ENCODE measurements around the gene SOX13.

DNA sequence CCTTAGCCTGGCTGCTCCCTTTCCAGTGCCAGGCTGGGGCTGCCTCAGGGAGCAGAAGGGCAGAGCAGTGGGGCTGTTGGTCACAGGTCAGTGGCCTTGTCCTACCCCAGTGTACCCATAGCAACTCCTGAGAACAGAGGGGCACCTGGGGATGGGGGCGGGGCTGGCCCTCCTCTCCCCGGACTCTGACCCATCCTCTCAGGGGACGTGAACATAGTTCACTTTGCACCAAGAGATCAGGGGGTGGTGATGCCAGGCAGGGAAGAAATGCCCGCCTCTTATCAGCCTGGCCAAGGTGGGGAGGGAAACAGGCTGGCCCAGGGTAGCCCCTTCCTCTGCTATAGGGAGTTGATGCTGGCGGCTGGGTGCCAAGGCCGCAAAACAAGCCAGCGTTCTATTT is 74.0 kb downstream of the SOX13 start:
- TF ChIP-seq POLR2AphosphoS5 (IDR thresholded peaks at IDR 0.05) (no peak), POLR2A (IDR thresholded peaks at IDR 0.05; ENCODE audit: low read depth) (no peak), EP300 (IDR thresholded peaks at IDR 0.05) (no peak)
- TF ChIP-seq, protein P1, sequence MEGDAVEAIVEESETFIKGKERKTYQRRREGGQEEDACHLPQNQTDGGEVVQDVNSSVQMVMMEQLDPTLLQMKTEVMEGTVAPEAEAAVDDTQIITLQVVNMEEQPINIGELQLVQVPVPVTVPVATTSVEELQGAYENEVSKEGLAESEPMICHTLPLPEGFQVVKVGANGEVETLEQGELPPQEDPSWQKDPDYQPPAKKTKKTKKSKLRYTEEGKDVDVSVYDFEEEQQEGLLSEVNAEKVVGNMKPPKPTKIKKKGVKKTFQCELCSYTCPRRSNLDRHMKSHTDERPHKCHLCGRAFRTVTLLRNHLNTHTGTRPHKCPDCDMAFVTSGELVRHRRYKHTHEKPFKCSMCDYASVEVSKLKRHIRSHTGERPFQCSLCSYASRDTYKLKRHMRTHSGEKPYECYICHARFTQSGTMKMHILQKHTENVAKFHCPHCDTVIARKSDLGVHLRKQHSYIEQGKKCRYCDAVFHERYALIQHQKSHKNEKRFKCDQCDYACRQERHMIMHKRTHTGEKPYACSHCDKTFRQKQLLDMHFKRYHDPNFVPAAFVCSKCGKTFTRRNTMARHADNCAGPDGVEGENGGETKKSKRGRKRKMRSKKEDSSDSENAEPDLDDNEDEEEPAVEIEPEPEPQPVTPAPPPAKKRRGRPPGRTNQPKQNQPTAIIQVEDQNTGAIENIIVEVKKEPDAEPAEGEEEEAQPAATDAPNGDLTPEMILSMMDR (IDR thresholded peaks at IDR 0.05) = no peak

Measured in esophagus muscularis mucosa (tissue), 4 donors.